ENCODE data around the gene TEX51.

Gene TEX51

GRCh38 chr2:126862730-126863129 lies 36.0 kb upstream of the TEX51 start:
- no peaks in the 10 kb centered on the region for H3K79me2 ChIP-seq (ENCODE audit: insufficient read depth, low read length)
- TF ChIP-seq CTCF (IDR thresholded peaks at IDR 0.05; ENCODE audit: insufficient read depth, low read length, poor library complexity, severe bottlenecking): no peak
- H3K27ac ChIP-seq (ENCODE audit: low read depth, low read length): no peak overlapping the region
- H3K36me3 ChIP-seq (ENCODE audit: low read length): no peaks in the 10 kb centered on the region
- H3K4me2 ChIP-seq (ENCODE audit: low read depth, low read length, poor library complexity, severe bottlenecking): no peak overlapping the region
- H3K4me3 ChIP-seq (ENCODE audit: insufficient read depth, low read length, poor library complexity, severe bottlenecking): no peak overlapping the region
- H3K9me3 ChIP-seq (ENCODE audit: insufficient read depth, low read length): no peaks in the 10 kb centered on the region
- no peaks in the 10 kb centered on the region for H4K20me1 ChIP-seq (ENCODE audit: low read depth, low read length)
- H2AFZ ChIP-seq (ENCODE audit: low read depth, low read length, severe bottlenecking): no peak overlapping the region
- H3F3A ChIP-seq (ENCODE audit: insufficient read depth): no peaks in the 10 kb centered on the region
- no peaks in the 10 kb centered on the region for H3K9me2 ChIP-seq (replicated peaks; ENCODE audit: insufficient read depth, low read length)
- H3K27me3 ChIP-seq (ENCODE audit: low read length): no peaks in the 10 kb centered on the region
- H3K9ac ChIP-seq (ENCODE audit: low read length): no peak overlapping the region

DNA sequence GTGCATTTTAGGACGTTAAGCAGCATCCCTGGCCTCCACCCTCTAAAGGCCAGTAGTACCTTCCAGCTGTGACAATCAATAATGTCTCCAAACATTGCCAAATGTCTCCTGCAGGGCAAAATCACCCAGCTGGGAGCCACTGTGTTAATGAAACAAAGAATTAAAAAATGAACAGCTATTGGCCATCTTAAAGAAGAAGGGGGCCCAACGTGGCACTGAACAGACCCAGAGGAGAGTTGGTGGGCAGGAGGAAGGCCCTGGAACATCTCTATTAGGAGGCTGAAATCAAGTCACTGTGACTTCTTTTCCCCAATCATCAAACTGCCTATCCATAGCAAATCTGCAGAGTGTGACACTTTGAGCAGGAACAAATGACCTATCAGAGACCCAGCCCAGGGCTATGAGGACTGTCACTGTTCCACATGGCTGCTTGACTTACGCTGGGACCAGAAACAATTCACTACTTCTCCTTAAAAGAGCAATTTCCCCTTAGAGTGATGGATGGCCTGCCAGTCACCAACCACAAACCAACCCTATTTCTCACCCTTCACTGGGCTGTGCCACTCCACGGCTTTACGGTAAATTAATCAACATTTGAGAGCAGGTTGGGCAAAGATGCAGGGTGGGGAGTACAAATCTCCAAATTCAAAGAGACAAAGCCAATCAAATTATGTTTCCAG lies 35.2 kb upstream of the TEX51 start:
- Histone ChIP-seq H3K27me3 (ENCODE audit: low read length) (no peaks in the 10 kb centered on the region), H3K36me3 (ENCODE audit: low read length) (no peaks in the 10 kb centered on the region), H4K20me1 (ENCODE audit: low read depth, low read length) (no peaks in the 10 kb centered on the region), H3K4me2 (ENCODE audit: low read depth, low read length, poor library complexity, severe bottlenecking) (no peak overlapping the region), H2AFZ (ENCODE audit: low read depth, low read length, severe bottlenecking) (no peak overlapping the region), H3K9me3 (ENCODE audit: insufficient read depth, low read length) (no peaks in the 10 kb centered on the region), H3K9ac (ENCODE audit: low read length) (no peak overlapping the region), H3K79me2 (ENCODE audit: insufficient read depth, low read length) (no peaks in the 10 kb centered on the region), H3K27ac (ENCODE audit: low read depth, low read length) (no peak overlapping the region), H3K4me3 (ENCODE audit: insufficient read depth, low read length, poor library complexity, severe bottlenecking) (no peak overlapping the region), H3F3A (ENCODE audit: insufficient read depth) (no peaks in the 10 kb centered on the region), H3K9me2 (replicated peaks; ENCODE audit: insufficient read depth, low read length) (no peaks in the 10 kb centered on the region)
- no peak for TF ChIP-seq CTCF (IDR thresholded peaks at IDR 0.05; ENCODE audit: insufficient read depth, low read length, poor library complexity, severe bottlenecking)
- no peak for TF ChIP-seq EZH2phosphoT487 (conservative IDR thresholded peaks at IDR 0.05; ENCODE audit: low read length)

- no peaks in the 10 kb centered on the region for H3K9me2 ChIP-seq (replicated peaks; ENCODE audit: insufficient read depth, low read length)
- H2AFZ ChIP-seq (ENCODE audit: low read depth, low read length, severe bottlenecking): no peak overlapping the region
- no peak overlapping the region for H3K4me3 ChIP-seq (ENCODE audit: insufficient read depth, low read length, poor library complexity, severe bottlenecking)
- no peak overlapping the region for H3K27ac ChIP-seq (ENCODE audit: low read depth, low read length)
- H3K36me3 ChIP-seq (ENCODE audit: low read length): no peaks in the 10 kb centered on the region
- no peaks in the 10 kb centered on the region for H3K27me3 ChIP-seq (ENCODE audit: low read length)
- no peaks in the 10 kb centered on the region for H4K20me1 ChIP-seq (ENCODE audit: low read depth, low read length)
- H3K4me2 ChIP-seq (ENCODE audit: low read depth, low read length, poor library complexity, severe bottlenecking): no peak overlapping the region
- no peak overlapping the region for H3K9ac ChIP-seq (ENCODE audit: low read length)
- no peaks in the 10 kb centered on the region for H3F3A ChIP-seq (ENCODE audit: insufficient read depth)
- TF ChIP-seq EZH2phosphoT487 (conservative IDR thresholded peaks at IDR 0.05; ENCODE audit: low read length) (no peak), CTCF (IDR thresholded peaks at IDR 0.05; ENCODE audit: insufficient read depth, low read length, poor library complexity, severe bottlenecking) (no peak)
- H3K79me2 ChIP-seq (ENCODE audit: insufficient read depth, low read length): no peaks in the 10 kb centered on the region
- no peaks in the 10 kb centered on the region for H3K9me3 ChIP-seq (ENCODE audit: insufficient read depth, low read length)
Measured at GRCh38 chr2:126864861-126865260, 33.8 kb upstream of the TEX51 start.

All from SU-DHL-6 (cell line).